ENCODE measurements around the gene RNGTT. TPM values are rescaled to one million over a fixed set of nuclear protein-coding genes. Genes with fewer than 3 reads are reported as not detected.
A peak's percentile ranks its signal among the peaks of the same experiment; 100 is the strongest.

The RNGTT gene
- total RNA-seq, 6 donors from 2014 or later = 8.9 to 22.4 (median 12.5) TPM

- no peaks in the 10 kb centered on the region for H3K27me3 ChIP-seq
- DNase-seq = no peak
- H3K27ac ChIP-seq = no peak overlapping the region
- H3K4me3 ChIP-seq = no peak overlapping the region
- H3K4me1 ChIP-seq = no peaks in the 10 kb centered on the region
- no peaks in the 10 kb centered on the region for H3K36me3 ChIP-seq
- no peaks in the 10 kb centered on the region for H3K9me3 ChIP-seq
- TF ChIP-seq CTCF (IDR thresholded peaks at IDR 0.05) (no peak), EP300 (IDR thresholded peaks at IDR 0.05) (no peak), POLR2AphosphoS5 (IDR thresholded peaks at IDR 0.05) (no peak)
- ATAC-seq (ENCODE audit: low FRiP score in 2 of 2) = no peak
These were observed 110.6 kb downstream of the RNGTT start for GRCh38 chr6:88852775-88853174.

DNA sequence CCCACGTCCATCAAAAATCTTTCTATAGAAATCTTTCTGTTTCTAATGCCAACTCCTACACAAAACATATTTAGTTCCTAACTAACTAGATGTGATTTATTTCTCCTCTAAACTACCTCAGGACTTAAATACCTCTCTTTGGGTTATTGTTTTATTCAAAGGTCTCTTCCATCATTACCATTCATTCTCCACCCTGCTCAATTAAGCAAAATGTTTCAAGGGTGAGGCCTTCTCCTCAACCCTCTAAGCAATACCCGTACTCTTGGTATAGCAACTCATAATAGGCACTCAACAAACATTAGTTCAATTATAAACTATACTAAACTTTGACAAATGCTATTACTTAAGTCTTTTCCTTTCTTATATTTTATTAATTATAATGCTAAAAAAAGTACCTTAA is 111.4 kb downstream of the RNGTT start:
- TF ChIP-seq CTCF (IDR thresholded peaks at IDR 0.05) (no peak), EP300 (IDR thresholded peaks at IDR 0.05) (no peak), POLR2A (IDR thresholded peaks at IDR 0.05) (no peak), POLR2AphosphoS5 (IDR thresholded peaks at IDR 0.05) (no peak)
- ATAC-seq (ENCODE audit: low FRiP score in 2 of 2) = no peak
- Histone ChIP-seq H3K9me3 (no peaks in the 10 kb centered on the region), H3K27me3 (no peaks in the 10 kb centered on the region), H3K36me3 (no peaks in the 10 kb centered on the region), H3K4me3 (no peak overlapping the region), H3K4me1 (no peaks in the 10 kb centered on the region), H3K27ac (no peak overlapping the region)
- DNase-seq = no peak
- 98 to 100% methylated on average over 2 of the region's 2 CpGs for WGBS, 2 donors

DNA sequence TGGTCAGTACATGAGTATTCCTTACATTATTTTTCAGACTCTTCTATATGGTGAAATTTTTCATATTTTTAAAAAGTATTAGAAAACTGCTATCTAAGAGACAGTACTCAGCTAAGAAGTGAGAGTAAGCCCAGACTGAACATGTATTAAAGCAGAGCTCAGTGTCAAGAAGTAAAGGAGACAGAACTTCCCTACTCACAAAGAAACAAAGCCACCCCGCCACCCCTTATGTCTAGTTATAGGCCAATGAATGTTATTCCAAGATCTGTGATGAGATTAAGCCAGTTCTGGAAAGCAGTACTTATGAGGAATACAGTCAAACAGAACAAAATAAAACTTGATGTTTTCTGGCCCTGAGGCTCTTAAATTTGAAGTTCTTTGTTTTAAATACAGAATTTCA is 114.5 kb downstream of the RNGTT start:
- Histone ChIP-seq H3K9me3 (no peaks in the 10 kb centered on the region), H3K36me3 (peaks cover 0 to 4% (median 2%) of the 10 kb centered on the region in 4 donors), H3K27ac (no peak overlapping the region), H3K4me3 (no peak overlapping the region), H3K27me3 (no peaks in the 10 kb centered on the region), H3K4me1 (no peaks in the 10 kb centered on the region)
- ATAC-seq (ENCODE audit: low FRiP score in 2 of 2) = no peak
- 96% methylated on average over 1 of the region's 1 CpG for WGBS, 2 donors
- no peak for DNase-seq
- TF ChIP-seq CTCF (IDR thresholded peaks at IDR 0.05) (no peak), EP300 (IDR thresholded peaks at IDR 0.05) (no peak), POLR2A (IDR thresholded peaks at IDR 0.05) (no peak), POLR2AphosphoS5 (IDR thresholded peaks at IDR 0.05) (no peak)

- H3K27me3 ChIP-seq = no peaks in the 10 kb centered on the region
- no peak for DNase-seq
- TF ChIP-seq POLR2AphosphoS5 (IDR thresholded peaks at IDR 0.05) = no peak
- TF ChIP-seq EP300 (IDR thresholded peaks at IDR 0.05) = no peak
- no peak for TF ChIP-seq CTCF (IDR thresholded peaks at IDR 0.05)
- TF ChIP-seq POLR2A (IDR thresholded peaks at IDR 0.05) = no peak
- no peaks in the 10 kb centered on the region for H3K9me3 ChIP-seq
- no peak overlapping the region for H3K4me3 ChIP-seq
- peak in 1 of 2 donors; percentile 71 for ATAC-seq (ENCODE audit: low FRiP score in 2 of 2)
- H3K36me3 ChIP-seq = peaks cover 0 to 11% (median 3%) of the 10 kb centered on the region in 4 donors
- peaks cover 0 to 4% (median 0%) of the 10 kb centered on the region in 4 donors for H3K4me1 ChIP-seq
- no peak overlapping the region for H3K27ac ChIP-seq
These were observed 120.4 kb downstream of the RNGTT start for GRCh38 chr6:88843040-88843439.

DNA sequence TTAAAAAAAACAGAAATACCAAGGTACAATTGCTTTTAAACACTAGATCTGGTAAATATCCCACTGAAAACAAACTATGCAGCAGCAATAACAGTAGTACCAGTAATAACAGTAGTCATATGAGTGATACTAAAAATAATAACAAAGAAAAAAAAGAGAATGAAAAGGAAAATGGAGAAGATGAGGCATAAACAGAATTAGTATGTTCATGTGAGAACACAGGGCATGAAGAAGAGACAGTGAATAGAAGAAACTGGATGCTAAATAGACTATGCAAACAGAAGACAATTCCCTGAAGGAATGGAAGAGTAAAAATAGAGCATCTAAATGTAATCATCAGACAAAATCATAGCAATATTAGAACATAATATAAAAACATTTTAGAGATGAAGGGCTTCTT is 121.1 kb downstream of the RNGTT start:
- no peaks in the 10 kb centered on the region for H3K9me3 ChIP-seq
- DNase-seq = no peak
- ATAC-seq (ENCODE audit: low FRiP score in 2 of 2) = no peak

More for the DNA sequence above, 121.1 kb downstream of the RNGTT start:
- no peaks in the 10 kb centered on the region for H3K27me3 ChIP-seq
- peaks cover 0 to 11% (median 3%) of the 10 kb centered on the region in 4 donors for H3K36me3 ChIP-seq
- TF ChIP-seq POLR2A (IDR thresholded peaks at IDR 0.05) (no peak), POLR2AphosphoS5 (IDR thresholded peaks at IDR 0.05) (no peak), CTCF (IDR thresholded peaks at IDR 0.05) (no peak), EP300 (IDR thresholded peaks at IDR 0.05) (no peak)
- peaks cover 0 to 4% (median 0%) of the 10 kb centered on the region in 4 donors for H3K4me1 ChIP-seq
- H3K27ac ChIP-seq = no peak overlapping the region
- H3K4me3 ChIP-seq = no peak overlapping the region

Measured in upper lobe of left lung (tissue), 6 donors.